Stimulated activated CD8-positive, alpha-beta memory T cell treated with anti-CD3 and anti-CD28 coated beads, Interleukin-15, amount 100 ng/mL, for 48 hours (primary cell): ENCODE measurements around the gene MAGEA11.
"Not testable (repeated sequence)": the region's sequence is repeated elsewhere in the genome, so short reads cannot be mapped to it uniquely, and the experiment has no call there.

Experiments
- DNase-seq, 2 donors: peaks; one replicate each; pipeline ENCODE4 v3.0.0-alpha.2; 2020; ENCODE audit warnings: low read depth in 2 of 2

The MAGEA11 gene

DNA sequence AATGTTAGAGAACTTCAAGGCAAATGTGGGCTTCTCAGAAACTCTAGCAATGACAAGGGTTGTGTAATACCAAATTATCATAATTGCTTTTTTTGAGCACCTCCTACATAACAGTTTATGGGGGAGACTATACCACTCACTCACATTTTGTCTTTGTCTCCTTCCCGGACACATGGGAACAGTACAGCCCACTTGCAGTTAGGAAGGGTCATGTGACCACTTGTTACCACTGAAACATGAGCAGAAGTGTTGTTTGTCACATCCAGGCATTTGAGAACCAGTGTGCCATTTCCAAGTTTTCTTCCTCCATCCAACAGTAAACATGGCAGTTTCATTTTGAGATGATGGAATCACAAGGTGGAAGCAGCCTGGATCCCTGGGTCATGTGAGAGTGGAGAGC lies 6.9 kb downstream of the MAGEA11 start:
- DNase-seq, result no peak

DNA sequence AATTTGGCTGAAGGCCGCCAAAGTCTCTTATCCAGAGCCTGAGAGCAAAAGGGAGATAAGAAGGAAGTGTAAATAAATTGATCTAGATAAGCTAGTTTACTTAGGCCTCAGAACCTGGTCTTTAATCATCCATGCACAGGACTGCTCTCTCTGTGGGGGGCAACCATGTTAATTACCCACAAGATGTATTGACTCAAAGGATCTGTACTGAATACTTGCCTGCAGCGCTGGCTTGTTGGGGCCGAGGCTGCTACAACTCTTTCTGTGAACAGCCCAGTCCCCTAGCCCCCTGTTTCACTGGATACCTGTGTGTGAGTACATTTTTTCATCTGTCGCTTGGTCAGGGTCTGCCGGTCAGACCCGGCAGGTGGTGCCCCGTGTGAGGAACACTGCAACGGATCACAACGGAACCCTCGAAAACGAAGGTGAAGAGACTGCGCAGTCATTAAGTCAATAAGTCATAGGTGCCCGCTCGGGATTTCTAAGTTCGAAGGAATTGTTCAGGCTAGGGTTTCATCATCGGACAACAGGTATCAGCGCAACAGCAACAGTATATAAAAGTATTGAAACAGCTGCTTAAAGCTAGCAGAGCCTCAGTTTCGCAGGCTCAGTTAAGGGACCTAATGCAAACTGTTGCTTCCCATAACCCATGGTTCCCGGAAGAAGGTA lies 8.3 kb downstream of the MAGEA11 start:
- DNase-seq, result no peak

DNA sequence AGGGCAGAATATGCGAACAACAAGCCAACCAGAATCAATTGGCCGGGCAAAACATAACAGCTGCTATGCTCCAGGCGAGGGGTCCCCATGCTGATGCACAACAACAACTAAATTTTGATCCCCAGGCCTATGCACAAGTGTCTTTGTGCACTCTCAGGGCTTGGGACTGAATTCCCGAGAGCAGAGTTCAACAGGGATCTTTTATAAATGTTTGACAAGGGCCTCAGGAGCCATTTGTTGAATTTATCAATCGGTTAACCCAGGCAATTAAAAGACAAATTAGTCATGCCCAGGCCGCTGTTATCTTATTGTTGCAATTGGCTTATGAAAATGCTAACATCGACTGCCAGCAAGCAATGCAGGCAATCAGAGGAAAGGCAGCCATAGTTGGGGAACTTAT lies 9.4 kb downstream of the MAGEA11 start:
- DNase-seq, result not testable (repeated sequence)

DNA sequence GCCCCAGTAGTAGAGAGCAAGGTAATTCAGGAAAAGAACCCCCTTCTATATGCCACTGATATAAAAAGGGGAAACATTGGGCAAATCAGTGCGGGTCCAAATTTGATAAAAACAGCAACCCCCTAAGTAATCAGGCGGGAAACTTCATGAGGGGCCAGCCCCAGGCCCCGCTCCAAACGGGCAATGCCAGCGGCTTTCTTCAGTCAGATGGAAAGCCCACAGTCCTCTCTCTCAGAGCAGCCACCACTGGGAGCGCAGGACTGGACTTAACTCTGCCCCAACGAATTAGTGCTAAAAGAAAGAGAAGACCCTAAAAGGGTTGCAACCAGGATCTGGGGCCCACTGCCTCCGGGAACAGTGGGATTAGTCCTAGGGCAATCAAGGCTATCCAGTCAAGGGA lies 9.9 kb downstream of the MAGEA11 start:
- no peak for DNase-seq

DNA sequence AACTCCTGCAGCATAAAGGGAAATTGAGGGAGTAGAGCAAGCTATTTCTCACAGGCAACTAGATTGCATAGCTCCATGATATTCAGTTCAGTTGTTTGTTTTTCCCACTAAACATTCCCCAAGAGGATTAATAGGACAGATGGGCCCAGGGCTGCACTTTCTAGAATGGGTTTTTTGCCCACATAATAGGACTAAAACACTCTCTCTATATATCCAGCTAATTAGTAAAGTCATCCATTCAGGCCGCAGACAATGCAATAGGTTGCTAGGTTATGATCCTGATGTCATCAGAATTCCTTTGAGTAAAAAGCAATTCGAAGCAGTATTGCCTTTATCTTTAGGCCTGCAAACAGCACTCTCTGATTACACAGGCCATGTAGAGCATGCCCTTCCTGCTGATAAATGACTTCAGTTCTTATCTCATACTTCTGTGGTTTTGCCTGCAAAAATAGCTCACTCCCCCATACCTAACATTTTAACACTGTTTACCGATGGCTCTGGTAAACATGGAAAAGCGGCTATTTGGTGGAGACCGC lies 11.8 kb downstream of the MAGEA11 start:
- DNase-seq, result not testable (repeated sequence)

DNA sequence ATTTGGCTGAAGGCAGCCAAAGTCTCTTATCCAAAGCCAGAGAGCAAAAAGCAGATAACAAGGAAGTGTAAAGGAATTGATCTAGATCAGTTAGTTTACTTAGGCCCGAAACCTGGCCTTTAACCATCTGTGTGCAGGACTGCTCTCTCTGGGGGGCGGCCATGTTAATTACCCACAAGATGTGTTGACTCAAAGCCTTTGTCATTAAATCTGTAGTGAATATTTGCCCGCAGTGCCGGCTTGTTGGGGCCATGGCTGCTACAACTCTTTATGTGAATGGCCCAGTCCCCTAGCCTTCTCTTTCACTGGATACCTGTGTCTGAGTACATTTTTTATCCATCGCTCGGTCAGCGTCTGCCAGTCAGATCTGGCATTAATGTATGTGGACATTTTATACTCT lies 15.4 kb downstream of the MAGEA11 start:
- DNase-seq, result not testable (repeated sequence)

DNA sequence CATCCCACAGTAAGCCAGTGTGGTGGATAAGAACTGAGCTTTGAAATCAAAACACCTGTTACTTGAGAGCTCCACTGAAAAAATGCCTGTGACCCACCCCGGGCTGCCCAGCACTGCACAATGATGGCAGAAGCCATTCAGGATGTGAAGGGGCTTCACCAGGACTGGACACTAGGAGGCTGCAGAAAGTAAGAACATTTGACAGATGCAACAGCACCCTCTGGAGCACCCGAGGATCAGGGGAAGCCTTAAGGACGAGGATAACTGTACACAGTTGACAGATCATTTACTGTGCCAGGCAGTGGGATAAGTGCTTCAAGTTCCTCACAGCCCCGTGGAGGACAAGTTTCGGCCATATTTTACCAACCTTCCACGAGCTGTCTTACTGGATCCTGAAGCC lies 30.4 kb downstream of the MAGEA11 start:
- DNase-seq, result not testable (repeated sequence)

DNA sequence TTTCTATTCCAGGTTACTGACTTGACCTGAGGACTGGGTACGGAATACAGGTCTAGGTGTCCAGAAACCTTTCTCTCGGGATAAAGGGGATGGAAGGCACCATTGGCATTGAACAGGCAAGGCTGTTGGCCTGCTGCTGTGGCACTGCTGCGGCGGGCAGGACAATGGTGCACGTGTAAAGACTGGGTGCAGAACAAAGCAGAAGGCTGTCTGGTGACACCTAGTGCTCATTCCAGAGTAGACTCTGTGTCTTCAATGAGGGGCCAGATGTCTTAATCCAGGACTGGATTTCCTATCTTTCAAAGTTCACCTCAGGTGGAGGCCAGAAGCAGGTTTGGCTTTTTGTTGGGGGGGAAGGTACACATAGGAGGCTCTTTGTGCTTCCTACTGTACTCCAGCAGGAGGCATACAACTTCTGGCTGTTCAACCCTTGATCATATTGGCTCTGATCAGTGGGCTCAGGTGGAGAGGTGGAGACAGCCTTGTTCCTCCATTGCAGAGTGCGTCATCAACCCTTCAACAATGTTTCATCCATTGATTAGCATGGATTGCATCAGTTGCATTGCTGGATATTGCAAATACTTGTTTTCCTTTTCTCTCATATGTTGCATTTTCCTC lies 34.6 kb downstream of the MAGEA11 start:
- DNase-seq, result not testable (repeated sequence)

DNA sequence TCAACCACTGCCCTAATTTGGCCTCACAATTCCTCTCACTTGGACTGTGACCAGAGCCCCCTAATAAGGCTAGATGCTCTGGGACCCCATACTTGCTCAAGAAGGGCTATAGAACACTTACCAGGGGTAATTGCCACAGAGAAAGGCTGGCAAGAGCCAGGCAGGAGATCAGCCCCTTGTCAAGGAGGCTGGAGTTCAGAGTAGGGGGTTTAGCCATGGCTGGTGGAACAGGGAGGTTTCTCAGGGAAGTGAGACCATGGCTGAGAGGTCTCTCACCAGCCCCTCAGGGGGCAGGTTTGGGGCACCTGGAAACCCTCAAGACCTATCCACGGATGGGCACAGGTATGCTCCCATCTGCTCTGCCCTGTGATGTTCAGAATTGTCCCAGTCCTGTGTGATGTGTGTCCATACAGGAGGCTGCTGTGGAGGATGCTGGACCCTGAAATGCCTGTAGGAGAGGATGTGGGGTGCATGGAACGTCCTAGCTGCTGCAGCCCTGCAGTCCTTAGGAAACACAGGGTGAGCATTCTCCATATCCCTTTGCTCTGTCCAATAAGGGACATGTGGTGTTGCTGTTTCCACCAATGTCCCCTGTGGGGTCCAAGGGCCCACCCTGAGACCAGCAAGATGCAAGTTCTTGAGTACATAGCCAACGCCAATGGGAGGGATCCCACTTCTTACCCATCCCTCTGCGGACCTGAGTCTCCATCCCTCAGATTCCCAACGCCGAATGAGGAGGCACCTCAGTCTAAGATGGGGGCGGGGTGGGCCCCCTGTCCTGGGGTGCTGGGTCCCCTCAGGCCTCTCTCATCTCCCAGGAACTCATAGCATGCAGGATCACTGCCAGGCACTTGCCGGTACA lies 45.6 kb downstream of the MAGEA11 start:
- no peak for DNase-seq

DNA sequence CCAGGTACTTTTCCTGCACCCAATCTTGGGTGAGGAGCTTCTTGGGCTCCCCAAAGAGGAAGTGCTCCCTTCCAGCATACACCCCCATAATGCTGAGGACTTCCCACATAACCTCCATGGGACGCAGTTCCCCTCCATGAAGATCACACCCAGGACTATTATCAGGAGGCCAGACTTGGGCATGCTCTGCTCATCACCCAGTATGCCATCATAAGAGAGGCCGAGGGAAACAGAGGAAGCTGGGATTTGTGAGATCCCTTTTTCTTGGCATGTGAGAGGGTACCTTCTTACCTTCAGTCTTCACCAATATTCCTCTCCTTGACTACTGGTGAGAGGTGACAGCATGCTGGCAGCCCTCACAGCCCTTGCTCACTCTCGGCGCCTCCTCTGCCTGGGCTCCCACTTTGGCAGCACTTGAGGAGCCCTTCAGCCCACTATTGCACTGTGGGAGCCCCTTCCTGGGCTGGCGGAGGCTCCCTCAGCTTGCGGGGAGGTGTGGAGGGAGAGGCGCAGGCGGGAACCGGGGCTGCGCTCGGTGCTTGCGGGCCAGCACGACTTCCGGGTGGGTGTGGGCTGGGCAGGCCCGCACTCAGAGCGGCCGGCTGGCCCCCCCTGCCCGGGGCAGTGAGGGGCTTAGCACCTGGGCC lies 46.3 kb downstream of the MAGEA11 start:
- DNase-seq, result no peak

DNA sequence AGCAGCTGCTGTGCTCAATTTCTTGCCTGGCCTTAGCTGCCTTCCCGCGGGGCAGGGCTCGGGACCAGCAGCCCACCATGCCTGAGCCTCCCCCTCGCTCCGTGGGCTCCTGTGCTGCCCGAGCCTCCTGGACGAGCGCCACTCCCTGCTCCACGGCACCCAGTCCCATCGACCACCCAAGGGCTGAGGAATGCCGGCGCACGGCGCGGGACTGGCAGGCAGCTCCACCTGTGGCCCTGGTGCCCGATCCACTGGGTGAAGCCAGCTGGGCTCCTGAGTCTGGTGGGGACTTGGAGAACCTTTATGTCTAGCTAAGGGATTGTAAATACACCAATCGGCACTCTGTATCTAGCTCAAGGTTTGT lies 46.8 kb downstream of the MAGEA11 start:
- not testable (repeated sequence) for DNase-seq

DNA sequence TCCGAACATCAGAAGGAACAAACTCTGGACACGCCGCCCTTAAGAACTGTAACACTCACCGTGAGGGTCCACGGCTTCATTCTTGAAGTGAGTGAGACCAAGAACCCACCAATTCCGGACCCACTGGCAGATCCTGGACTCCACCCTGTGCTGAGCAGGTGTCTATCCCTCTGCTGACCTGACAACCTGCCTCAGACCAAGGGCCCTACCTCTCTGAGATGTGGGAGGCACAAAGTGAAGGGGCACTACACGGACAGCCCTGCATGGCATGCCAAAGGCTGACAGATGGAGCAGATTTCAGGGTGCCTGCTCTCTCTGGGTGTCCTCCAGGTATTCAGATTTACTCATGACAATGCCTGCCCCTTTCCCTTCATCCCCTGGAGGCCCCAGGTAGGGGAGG lies 48.0 kb downstream of the MAGEA11 start:
- DNase-seq, result no peak

DNA sequence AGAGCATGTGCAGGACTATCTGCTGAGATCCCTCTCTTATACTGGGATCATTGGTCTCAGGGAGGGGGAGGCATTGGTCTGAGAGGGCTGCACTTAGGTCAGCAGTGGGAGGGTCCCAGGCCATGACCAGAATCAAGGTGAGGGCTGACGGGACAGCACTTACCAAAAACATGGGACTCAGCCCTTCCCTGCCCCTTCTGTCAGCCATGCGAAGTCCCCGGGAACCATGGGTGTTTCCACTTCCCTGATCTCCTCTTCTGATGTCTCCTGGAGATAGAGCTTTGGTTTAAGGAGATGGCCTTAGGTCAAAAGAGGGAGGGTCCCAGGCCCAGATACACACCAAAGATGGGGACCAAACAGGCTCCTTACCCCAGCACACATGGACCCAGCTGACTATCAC lies 49.1 kb downstream of the MAGEA11 start:
- no peak for DNase-seq

DNA sequence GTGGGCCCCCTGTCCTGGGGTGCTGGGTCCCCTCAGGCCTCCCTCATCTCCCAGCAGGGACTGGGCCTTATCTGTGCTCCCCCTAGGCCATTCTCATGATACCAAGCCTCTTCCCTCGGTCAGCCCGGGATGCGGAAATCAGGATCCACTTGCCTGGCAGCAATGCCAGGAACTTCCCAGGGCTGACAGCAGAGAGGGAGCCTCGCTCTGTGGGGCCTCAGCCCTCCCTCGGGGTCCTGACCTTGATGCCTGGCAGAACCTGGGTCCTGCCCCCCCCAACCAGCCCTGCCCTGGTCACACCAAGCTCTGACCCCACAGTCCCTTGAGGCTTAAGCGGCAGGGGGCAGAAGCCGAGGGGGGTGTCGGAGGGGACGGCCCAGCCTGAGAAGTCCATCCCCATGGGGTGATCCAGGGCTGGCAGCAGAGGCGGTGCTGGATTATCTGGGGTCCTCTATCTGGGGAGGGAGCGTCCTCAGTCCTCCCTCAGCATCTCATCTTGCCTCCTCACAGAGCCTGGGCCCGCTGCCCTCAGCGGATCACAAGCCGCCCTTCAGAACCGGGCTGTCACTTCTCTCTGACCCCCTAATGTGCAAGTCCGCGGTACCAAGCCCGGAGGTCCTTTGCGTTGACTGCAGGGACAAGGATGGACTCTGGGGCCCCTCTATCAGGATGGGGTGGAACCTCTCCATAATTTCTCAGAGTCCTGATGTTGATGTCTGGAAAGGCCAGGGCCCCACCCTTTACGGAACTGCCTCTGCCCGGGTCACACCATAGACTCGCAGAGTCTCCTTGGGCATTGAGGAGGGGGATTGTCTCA lies 50.2 kb downstream of the MAGEA11 start:
- DNase-seq, result not testable (repeated sequence)

DNA sequence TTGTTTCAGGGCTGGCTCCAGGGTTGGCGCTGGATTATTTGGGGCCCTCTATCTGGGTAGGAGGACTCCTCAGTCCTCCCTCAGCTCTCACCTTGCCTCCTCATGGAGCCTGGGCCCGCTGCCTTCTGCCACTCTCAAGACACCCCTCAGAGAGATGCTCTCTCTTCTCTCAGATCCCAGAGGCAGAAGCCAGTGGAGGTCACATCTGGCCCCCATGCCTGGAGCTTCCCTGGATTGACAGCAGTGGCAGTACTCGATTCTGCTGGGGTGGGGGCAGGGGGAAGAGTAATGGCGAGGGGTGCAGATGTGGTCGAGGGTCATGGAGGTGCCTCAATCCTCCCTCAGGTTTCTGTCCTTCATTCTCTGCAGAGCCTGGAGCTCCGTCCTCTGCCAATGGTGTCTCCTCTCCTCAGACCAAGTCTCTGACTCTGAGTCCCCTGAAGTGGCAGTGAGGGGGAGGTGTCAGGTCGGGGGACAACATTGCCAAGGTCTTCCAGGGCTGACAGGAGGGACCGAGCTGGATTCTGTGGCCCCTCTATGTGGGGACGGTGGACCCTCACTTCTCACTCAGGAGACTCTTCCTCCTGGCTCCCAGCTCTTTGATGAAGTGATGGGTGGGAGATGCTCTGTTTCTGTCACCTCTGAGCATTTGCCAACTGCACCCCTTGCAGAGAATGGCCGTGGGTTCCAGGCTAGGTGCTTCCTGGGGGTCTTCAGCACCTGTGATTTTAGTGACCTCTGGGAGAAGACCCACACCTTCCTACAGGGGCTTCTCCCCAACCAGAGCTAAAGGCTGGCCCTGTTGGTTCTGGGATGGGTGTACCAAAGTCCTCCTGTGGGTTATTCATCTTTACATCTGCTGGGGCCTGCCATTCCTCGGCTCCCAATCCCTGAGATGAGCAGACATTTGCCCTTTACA lies 51.1 kb downstream of the MAGEA11 start:
- DNase-seq, result no peak
